ENCODE results near the gene GTF3C5.
"Not testable (repeated sequence)": the region's sequence is repeated elsewhere in the genome, so short reads cannot be mapped to it uniquely, and the experiment has no call there.

GTF3C5 gene

GRCh38 chr9:133094351-133094750 lies 63.6 kb downstream of the GTF3C5 start:
- DNase-seq: not testable (repeated sequence)

GRCh38 chr9:133094842-133095393 lies 64.1 kb downstream of the GTF3C5 start:
- no peak for DNase-seq

- DNase-seq: no peak
Measured at GRCh38 chr9:133098104-133098754, 67.4 kb downstream of the GTF3C5 start.

- no peak for DNase-seq
Measured at GRCh38 chr9:133098871-133099270, 68.1 kb downstream of the GTF3C5 start.

GRCh38 chr9:133099726-133100505 lies 69.1 kb downstream of the GTF3C5 start:
- no peak for DNase-seq

GRCh38 chr9:133100506-133101355 lies 69.9 kb downstream of the GTF3C5 start:
- no peak for DNase-seq

GRCh38 chr9:133101356-133102189 lies 70.8 kb downstream of the GTF3C5 start:
- DNase-seq: no peak

GRCh38 chr9:133102190-133103021 lies 71.6 kb downstream of the GTF3C5 start:
- no peak for DNase-seq

GRCh38 chr9:133103183-133103986 lies 72.6 kb downstream of the GTF3C5 start:
- peak; percentile 14 for DNase-seq

- no peak for DNase-seq
Measured at GRCh38 chr9:133103987-133104505, 73.2 kb downstream of the GTF3C5 start.

- no peak for DNase-seq
Measured at GRCh38 chr9:133104718-133105460, 74.1 kb downstream of the GTF3C5 start.

GRCh38 chr9:133105461-133105770 lies 74.6 kb downstream of the GTF3C5 start:
- no peak for DNase-seq

- DNase-seq: no peak
Measured at GRCh38 chr9:133106511-133107244, 75.9 kb downstream of the GTF3C5 start.

GRCh38 chr9:133107245-133107722 lies 76.5 kb downstream of the GTF3C5 start:
- DNase-seq: no peak

Data from MV-4-11 (cell line).